HG02678 (cell line): ENCODE data around the gene PDZRN3.

Source experiments
- ATAC-seq: cut with Tn5 transposase; IDR thresholded peaks from one replicate; pipeline ENCODE4 v1.9.1; 2021; ENCODE audit warnings: mild to moderate bottlenecking, moderate library complexity; ENCODE audit not compliant: unreplicated experiment

The PDZRN3 gene

DNA sequence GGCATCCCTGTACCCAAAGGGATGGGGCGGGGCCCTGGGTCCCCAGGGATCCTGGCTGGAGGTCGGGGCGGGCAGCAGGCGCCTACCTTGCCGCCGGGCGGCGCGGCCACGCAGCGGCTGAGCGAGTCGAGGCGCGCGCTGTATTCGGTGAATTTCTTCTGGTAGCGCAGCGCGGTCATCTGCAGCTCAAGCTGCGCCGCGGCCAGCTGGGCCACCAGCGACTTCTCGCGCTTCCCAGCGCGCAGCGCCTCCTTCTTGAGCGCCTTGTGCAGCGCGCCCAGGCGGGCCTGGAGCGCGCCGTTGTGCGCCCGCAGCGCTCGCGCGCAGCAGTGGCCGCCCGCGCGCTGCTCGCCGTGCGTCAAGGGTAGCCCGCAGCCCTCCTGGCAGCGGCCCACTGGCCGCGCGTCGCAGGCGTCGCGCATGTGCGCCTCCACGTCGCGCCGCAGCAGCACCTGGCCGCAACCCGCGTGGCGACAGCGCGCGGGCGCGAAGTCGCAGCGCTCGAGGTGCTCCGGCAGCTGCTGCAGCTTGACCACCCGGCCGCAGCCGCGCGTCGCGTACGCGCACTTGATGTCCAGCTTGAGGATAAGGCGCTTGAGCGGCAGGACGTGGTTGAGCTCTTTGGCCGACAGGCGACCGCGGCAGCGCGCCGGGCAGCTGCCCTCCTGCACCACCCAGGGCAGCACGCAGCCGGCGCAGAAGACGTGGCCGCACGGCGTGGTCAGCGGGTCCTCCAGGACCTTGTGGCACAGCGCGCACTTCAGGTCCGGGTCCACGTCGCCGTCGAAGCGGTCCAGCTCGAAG is 522 bp downstream of the PDZRN3 start:
- ATAC-seq: no peak

DNA sequence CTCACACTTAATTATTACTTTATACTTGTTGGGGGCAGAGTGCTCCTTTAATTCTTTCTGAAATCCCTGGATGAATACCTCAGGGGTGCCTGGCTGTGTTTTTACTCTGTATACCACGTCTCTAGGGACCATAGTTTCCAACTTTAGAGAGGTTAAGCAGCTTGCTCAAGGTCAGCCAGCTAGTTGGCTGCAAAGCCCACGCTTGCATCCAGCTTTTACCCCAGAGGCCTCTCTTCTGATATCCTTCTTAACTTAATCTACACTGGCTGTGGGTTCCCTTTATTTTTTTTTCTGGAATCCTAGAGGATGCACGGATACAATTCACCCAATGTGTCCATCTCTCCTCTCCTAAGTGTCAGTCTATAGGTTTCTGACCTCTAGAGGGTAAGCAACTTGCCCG is 1.4 kb downstream of the PDZRN3 start:
- no peak for ATAC-seq

GRCh38 chr3:73622091-73622805 is 2.5 kb downstream of the PDZRN3 start:
- ATAC-seq: no peak

DNA sequence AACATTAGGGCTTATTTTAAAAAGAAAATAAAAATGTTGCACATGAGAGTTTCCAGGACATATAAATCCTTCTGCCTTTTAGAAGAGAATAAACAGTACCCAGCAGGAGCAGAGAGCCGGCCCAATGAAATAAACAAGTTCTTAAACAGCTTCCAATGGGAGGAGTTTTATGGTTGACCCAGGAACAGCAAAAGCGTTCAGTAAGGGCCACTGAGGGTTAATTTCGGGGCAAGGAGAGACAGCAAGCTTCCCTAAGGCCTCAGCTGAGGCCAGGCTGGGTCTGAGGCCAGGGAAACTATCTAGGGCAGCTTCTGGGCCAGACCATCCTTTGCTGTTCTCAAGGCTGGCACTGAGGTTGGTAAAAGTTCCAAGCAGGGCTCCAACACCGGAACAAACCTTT is 3.4 kb downstream of the PDZRN3 start:
- no peak for ATAC-seq

DNA sequence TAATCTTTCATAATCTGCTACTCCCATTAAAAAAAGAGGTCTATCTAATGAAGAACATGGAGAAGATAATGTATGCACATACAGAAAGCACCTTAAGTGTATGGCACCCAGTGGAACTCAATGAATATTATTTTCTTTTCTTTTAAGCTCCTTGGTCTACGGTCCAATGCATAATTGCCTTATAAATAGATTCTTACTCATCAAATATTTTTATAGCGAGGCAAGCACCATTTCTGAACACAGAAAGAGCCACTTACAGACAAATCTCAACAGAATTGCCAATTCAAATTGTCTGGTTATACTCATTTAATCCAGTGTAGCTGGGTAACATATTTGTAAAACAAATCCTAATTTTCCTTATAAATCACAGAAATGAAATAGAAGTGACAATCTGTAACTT is 6.3 kb downstream of the PDZRN3 start:
- ATAC-seq: no peak

DNA sequence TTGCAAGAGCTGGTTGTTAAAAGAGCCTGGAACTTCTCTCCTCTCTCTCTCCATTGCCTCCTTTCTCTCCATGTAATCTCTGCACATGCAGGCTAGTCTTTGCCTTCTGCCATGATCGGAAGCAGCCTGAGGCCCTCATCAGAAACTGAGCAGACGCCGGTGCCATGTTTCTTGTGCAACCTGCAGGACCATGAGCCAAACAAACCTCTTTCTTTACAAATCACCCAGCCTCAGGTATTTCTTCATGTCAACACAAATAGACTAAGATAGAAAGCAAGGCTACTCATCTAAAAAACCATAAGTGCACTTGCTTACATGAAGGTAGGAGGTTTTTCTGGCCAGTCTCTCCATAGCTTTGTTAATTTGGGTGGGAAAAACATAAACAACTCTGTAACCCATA is 8.7 kb downstream of the PDZRN3 start:
- no peak for ATAC-seq

DNA sequence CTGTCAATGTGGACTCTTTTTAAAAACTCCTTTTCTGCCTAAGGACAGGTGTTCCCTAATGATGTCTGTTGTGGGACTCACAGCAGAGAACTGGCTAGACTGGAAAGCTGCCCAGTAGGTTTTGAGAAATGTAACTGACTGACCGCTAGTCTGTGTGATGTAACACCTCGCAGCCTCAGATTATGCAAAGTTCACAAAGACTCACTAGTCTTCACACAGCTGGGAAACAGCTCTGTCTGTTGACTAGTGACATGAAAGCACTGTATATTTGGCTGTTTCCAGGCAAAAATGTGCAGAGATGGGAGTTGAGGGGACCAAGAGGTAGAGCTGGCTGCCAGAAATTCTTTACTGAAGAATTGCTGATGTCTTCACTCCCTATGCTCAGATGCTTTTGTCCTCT is 10.3 kb downstream of the PDZRN3 start:
- no peak for ATAC-seq

DNA sequence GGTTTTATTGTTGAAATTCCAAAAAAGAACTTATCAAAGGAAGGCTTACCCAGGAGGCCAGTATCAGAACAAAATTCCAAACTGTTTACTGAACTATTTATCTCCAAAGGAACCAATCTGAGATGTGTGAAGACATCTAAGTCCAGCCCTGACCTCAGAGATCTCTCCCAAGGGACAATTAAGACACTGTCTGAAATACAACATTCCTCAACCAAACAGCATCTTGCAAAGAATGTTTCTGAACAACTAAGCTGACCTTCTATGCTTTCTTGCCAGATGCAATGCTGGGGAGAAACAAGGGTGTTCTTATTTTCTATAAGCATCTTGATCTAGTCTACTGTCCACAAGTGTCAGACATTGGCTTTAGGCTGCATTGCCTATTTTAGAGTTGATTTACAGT is 13.6 kb downstream of the PDZRN3 start:
- ATAC-seq: no peak

- ATAC-seq: no peak
Observed at GRCh38 chr3:73610493-73610892, 14.2 kb downstream of the PDZRN3 start.

DNA sequence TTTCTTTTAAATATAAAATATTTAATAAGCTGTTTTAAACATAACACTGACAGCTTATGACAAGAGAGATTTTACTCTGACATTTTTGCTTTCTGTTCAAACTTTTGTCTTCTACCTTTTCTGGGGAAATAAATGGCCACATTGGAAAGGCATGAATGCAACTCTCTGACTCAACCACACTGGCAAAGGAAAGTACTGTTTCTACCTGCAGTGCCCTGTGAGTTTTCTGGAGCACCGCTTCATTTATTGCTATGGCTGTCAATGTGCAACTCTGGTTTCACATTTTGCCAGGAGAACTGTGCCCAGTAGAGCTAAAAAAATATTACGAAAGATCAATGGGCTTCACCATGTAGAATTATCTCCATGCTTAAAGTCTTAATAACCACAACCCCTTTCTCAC is 15.1 kb downstream of the PDZRN3 start:
- ATAC-seq: no peak

DNA sequence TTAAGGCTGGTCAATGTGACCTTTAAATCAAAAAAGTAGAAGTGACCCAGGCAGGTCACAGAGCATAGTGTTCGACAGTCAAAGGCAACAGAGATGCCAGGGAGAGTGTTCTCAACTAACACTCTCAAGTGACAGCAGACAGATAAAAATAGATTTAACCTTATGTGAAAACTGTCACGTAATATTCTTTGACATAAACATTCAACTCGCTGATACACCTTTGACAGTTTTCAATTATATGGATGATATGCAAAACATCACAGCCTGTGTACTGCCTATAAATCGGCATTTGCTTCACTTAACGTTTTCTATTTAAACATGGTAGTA is 15.5 kb downstream of the PDZRN3 start:
- ATAC-seq: no peak

GRCh38 chr3:73608456-73609314 is 16.1 kb downstream of the PDZRN3 start:
- no peak for ATAC-seq

DNA sequence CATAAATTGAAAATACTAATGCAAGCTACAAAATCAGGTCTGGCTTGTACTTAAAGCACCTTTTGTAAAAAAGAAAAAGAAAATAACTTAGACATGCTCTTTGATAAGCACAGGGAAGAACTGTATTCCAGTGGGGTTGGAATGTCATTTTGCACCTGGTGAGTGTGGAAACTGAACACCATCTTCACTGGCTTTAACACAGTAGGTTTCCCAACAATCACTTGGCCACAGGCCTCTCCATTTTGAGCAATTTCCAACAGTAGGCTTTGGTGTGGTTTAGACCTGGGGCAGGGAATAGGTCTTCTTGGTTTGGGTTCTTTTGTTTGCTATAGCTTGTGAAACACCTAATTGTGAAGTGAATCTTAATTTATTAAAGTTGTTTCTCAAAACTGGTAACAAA is 18.9 kb downstream of the PDZRN3 start:
- no peak for ATAC-seq

DNA sequence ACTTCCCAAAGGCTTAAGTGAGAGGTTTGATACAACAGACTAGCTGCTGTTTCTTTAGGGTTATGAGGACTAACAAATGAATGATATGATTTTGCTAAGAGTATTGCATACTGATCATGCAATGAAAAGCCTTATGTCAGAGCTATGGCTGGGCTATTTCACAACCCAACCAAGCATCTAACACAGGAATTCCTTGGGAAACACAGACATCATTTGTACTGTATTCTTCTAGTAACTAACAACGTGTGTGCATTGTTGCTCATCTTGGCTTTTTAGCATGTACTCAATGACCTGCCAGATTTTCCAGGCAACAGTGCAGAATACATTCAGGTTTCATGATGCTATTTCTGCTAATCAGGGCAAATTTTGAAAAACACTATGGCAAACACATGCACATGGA is 19.3 kb downstream of the PDZRN3 start:
- no peak for ATAC-seq

- ATAC-seq: no peak
Observed at GRCh38 chr3:73604451-73604850, 20.3 kb downstream of the PDZRN3 start.

DNA sequence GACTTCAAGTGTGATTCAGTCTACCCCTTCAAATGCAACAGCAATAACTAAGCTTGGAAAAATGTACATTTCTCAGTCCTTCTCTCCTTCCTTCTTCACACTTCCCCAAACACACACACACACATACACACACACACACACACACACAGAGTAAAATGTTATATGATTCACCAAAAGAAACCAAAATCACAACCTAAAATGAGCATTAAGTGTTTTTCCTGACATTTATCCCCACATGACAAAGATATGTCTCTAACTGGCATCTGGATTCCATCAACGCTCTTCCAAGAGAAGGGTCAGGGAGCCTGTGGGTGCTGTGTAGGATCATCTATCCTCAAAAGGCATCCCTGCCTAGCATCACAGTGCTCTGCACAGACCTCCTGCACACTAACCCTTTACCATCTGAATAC is 21.0 kb downstream of the PDZRN3 start:
- ATAC-seq: no peak

DNA sequence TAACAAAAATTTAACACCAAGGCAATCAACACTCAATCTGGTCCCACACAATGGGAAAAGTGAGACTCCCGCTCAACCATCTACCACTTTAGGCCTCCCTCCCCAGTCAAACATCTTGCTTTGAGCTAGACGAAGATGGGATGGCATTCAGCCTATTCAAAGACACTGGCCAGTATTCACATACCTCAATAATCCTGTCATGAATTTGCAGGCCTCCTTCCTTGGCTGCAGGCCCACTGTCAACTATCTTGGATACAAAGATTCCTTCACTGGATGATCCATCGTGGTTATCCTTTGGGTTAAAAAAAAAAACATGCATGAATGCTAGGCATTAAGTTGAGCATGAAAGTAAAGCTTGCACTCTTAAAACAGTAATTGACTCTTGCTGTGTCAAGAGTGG is 22.6 kb downstream of the PDZRN3 start:
- no peak for ATAC-seq

GRCh38 chr3:73601481-73601880 is 23.3 kb downstream of the PDZRN3 start:
- no peak for ATAC-seq

DNA sequence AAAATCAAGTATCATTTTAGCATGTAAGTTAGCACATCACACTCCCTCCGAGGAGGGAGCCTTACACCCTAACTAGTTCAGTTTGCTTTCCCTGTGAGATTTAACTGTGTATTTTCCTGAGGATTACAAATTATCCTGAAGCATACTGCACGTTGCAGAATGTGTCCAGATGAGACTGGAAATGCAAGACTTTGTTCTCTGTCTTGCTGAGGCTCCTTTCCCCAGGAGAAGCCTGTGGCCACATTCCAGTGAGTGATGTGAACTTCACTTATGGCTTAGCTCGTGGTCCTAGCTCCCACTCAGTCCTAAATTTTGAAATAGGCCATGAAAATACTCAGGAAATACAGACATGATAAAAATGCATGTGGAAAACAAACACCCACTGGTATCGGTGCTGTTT is 23.7 kb downstream of the PDZRN3 start:
- no peak for ATAC-seq

- ATAC-seq: no peak
Observed at GRCh38 chr3:73600293-73600938, 24.3 kb downstream of the PDZRN3 start.

- no peak for ATAC-seq
Observed at GRCh38 chr3:73599605-73600004, 25.1 kb downstream of the PDZRN3 start.
